Naive thymus-derived CD4-positive, alpha-beta T cell (primary cell): ENCODE measurements around the gene RNF126. TPM values are rescaled to one million over a fixed set of nuclear protein-coding genes. Genes with fewer than 3 reads are reported as not detected.
"Not testable (repeated sequence)": the region's sequence is repeated elsewhere in the genome, so short reads cannot be mapped to it uniquely, and the experiment has no call there.

Experiments
- ATAC-seq: fragments of 150-1000 bp; cut with Tn5 transposase; 2 replicates; pipeline ENCODE4 v1.10.0; 2021; ENCODE audit warnings: mild to moderate bottlenecking, moderate library complexity
- CTCF ChIA-PET: fragments of 350-600 bp; sonication (Branson Sonifier 250); formaldehyde crosslinking; loops from one replicate; lab custom pipeline; 2021; ENCODE audit warnings: antibody characterized with exemption; lab: Charles Lee
- POLR2A ChIA-PET: fragments of 350-600 bp; sonication (Branson Sonifier 250); formaldehyde crosslinking; loops from one replicate; lab custom pipeline; 2021; ENCODE audit warnings: antibody characterized with exemption, inconsistent platforms; lab: Charles Lee
- DNase-seq, 9 donors: peaks; one replicate each; pipeline versions ENCODE4 v3.0.0 to v3.0.0-alpha.2; 2020 to 2022; ENCODE audit warnings: mixed read lengths in 1 of 9
- H3K27ac ChIP-seq: one replicate; pipeline ENCODE4 v1.7.0; 2013; ENCODE audit warnings: mild to moderate bottlenecking, low read depth, low read length, moderate library complexity
- H3K27me3 ChIP-seq, 2 donors: one replicate each; pipeline ENCODE4 v1.7.0; 2013; ENCODE audit warnings: low read length in 2 of 2, mild to moderate bottlenecking in 2 of 2, moderate library complexity in 2 of 2; ENCODE audit not compliant: control insufficient read depth in 2 of 2, insufficient read depth in 2 of 2
- H3K36me3 ChIP-seq, 3 experiments: 1 replicate in 2 of 3; 2 replicates in 1 of 3; pipeline ENCODE4 v1.7.0; 2013; ENCODE audit warnings: low read length in 3 of 3, mild to moderate bottlenecking in 3 of 3, moderate library complexity in 1 of 3; ENCODE audit not compliant: insufficient read depth in 3 of 3, control insufficient read depth in 2 of 3
- H3K4me1 ChIP-seq, 2 donors: one replicate each; pipeline ENCODE4 v1.7.0; 2013; ENCODE audit warnings: low read length in 2 of 2, mild to moderate bottlenecking in 2 of 2, moderate library complexity in 1 of 2; ENCODE audit not compliant: control insufficient read depth in 2 of 2, insufficient read depth in 2 of 2
- H3K4me3 ChIP-seq: 2 replicates; pipeline ENCODE4 v1.7.0; 2013; ENCODE audit warnings: mild to moderate bottlenecking, low read length
- H3K9me3 ChIP-seq, 3 experiments: 1 replicate in 2 of 3; 2 replicates in 1 of 3; pipeline ENCODE4 v1.7.0; 2013; ENCODE audit warnings: low read length in 3 of 3; ENCODE audit not compliant: control insufficient read depth in 2 of 3
- H3K27ac Mint-ChIP-seq, 9 donors: one replicate each; pipeline ENCODE4 v1.8.0; 2020 to 2022; ENCODE audit warnings: mixed read lengths in 9 of 9, mild to moderate bottlenecking in 8 of 9, moderate library complexity in 5 of 9, inconsistent platforms in 2 of 9
- H3K27me3 Mint-ChIP-seq, 5 donors: one replicate each; pipeline ENCODE4 v1.8.0; 2021 to 2022; ENCODE audit warnings: mixed read lengths in 5 of 5, mild to moderate bottlenecking in 1 of 5
- H3K36me3 Mint-ChIP-seq, 5 donors: one replicate each; pipeline ENCODE4 v1.8.0; 2020 to 2022; ENCODE audit warnings: mixed read lengths in 5 of 5, mild to moderate bottlenecking in 3 of 5, inconsistent platforms in 1 of 5
- H3K4me1 Mint-ChIP-seq, 7 donors: one replicate each; pipeline ENCODE4 v1.8.0; 2020 to 2022; ENCODE audit warnings: mixed read lengths in 7 of 7, mild to moderate bottlenecking in 3 of 7, inconsistent platforms in 1 of 7
- H3K4me3 Mint-ChIP-seq, 10 donors: one replicate each; pipeline ENCODE4 v1.8.0; 2020 to 2022; ENCODE audit warnings: mild to moderate bottlenecking in 10 of 10, mixed read lengths in 10 of 10, moderate library complexity in 6 of 10, inconsistent platforms in 2 of 10
- H3K9me3 Mint-ChIP-seq, 11 donors: one replicate each; pipeline ENCODE4 v1.8.0; 2020 to 2022; ENCODE audit warnings: mixed read lengths in 11 of 11, mild to moderate bottlenecking in 4 of 11, inconsistent platforms in 1 of 11, moderate library complexity in 1 of 11
- intact Hi-C, 2 donors: fragments of 100-400 bp; cut with micrococcal nuclease; formaldehyde crosslinking; loops; one replicate each; pipeline ENCODE4 v1.15.1; 2023
- polyA plus RNA-seq, 2 donors: library from polyadenylated mRNA; unstranded; fragments of 300-500 nt; fragmentation: Illumina TruSeq; gene quantifications; one replicate each; pipeline ENCODE4 v1.2.3, GENCODE V29; 2021
- total RNA-seq, 6 experiments: library from RNA in 5 of 6; stranded (reverse) in 5 of 6; gene quantifications; 1 replicate in 5 of 6; 2 replicates in 1 of 6; pipeline ENCODE4 v1.2.3 and lab custom pipeline; 2021 to 2026

Gene RNF126
- total and polyA plus RNA-seq, 7 experiments from 2014 or later: 55.3 to 110 (median 96.0) TPM

- Histone ChIP-seq H3K27ac (no peak within 1 kb of the TSS), H3K4me3 (no peak within 1 kb of the TSS), H3K27me3 (peaks cover 0 to 5% of the 10 kb centered on the region in 2 donors), H3K36me3 (no peaks in the 10 kb centered on the region), H3K4me1 (peaks cover 0 to 6% of the 10 kb centered on the region in 2 donors), H3K9me3 (peaks cover 0 to 3% (median 0%) of the 10 kb centered on the region in 3 experiments)
- Mint-ChIP-seq H3K27ac (no peak within 1 kb of the TSS), H3K9me3 (peaks cover 0 to 4% (median 0%) of the 10 kb centered on the region in 11 donors), H3K4me3 (peak within 1 kb of the TSS in 9 of 10 donors; percentile 12 to 73 (median 51)), H3K27me3 (peaks cover 11 to 26% (median 16%) of the 10 kb centered on the region in 5 donors), H3K36me3 (no peaks in the 10 kb centered on the region), H3K4me1 (peaks cover 0 to 14% (median 4%) of the 10 kb centered on the region in 7 donors)
- ChIA-PET POLR2A (no interaction called here), CTCF (no interaction called here)
- ATAC-seq: no peak
- intact Hi-C loops: no loop called here
- no peak for DNase-seq
Observed at GRCh38 chr19:708154-709143, 45.4 kb upstream of the RNF126 start, which contains the start of gene PALM. Gene PALM (plus strand): TSS chr19:708935. CDS start chr19:709147, 212 bp downstream.

GRCh38 chr19:704447-704741 is 41.4 kb upstream of the RNF126 start:
- Mint-ChIP-seq H3K9me3 (peaks cover 0 to 5% (median 0%) of the 10 kb centered on the region in 11 donors), H3K4me1 (peaks cover 0 to 20% (median 12%) of the 10 kb centered on the region in 7 donors), H3K4me3 (peak overlapping the region in 4 of 10 donors; percentile 27 to 79 (median 50)), H3K27me3 (peaks cover 5 to 27% (median 9%) of the 10 kb centered on the region in 5 donors), H3K36me3 (peaks cover 0 to 3% (median 0%) of the 10 kb centered on the region in 5 donors), H3K27ac (no peak overlapping the region)
- ChIA-PET CTCF (no interaction called here), POLR2A (no interaction called here)
- H3K9me3 ChIP-seq: peaks cover 0 to 3% (median 0%) of the 10 kb centered on the region in 3 experiments
- no peak overlapping the region for H3K27ac ChIP-seq
- peak overlapping the region; percentile 13 for H3K4me3 ChIP-seq
- DNase-seq (no peak), ATAC-seq (no peak)
- intact Hi-C loops: loop anchor here in 1 of 2 donors (1.0 kb wide), 1 partner anchor 24 kb away; no protein-coding TSS in a partner anchor
- H3K27me3 ChIP-seq: peaks cover 0 to 5% of the 10 kb centered on the region in 2 donors
- H3K4me1 ChIP-seq: peaks cover 0 to 6% of the 10 kb centered on the region in 2 donors
- H3K36me3 ChIP-seq: no peaks in the 10 kb centered on the region

GRCh38 chr19:703651-704446 is 40.8 kb upstream of the RNF126 start:
- peaks cover 0 to 6% of the 10 kb centered on the region in 2 donors for H3K4me1 ChIP-seq
- ATAC-seq: peak; percentile 93
- H3K9me3 ChIP-seq: peaks cover 0 to 3% (median 0%) of the 10 kb centered on the region in 3 experiments
- peak overlapping the region; percentile 13 for H3K4me3 ChIP-seq
- no peaks in the 10 kb centered on the region for H3K36me3 ChIP-seq
- Mint-ChIP-seq H3K9me3 (peaks cover 0 to 5% (median 0%) of the 10 kb centered on the region in 11 donors), H3K36me3 (peaks cover 0 to 3% (median 0%) of the 10 kb centered on the region in 5 donors), H3K4me1 (peaks cover 0 to 20% (median 12%) of the 10 kb centered on the region in 7 donors), H3K4me3 (peak overlapping the region in 7 of 10 donors; percentile 17 to 79 (median 42)), H3K27me3 (peaks cover 5 to 27% (median 9%) of the 10 kb centered on the region in 5 donors), H3K27ac (peak overlapping the region in 1 of 9 donors; percentile 3)
- peak; percentile 42 to 73 (median 50) for DNase-seq
- POLR2A ChIA-PET: no interaction called here
- CTCF ChIA-PET: no interaction called here
- H3K27me3 ChIP-seq: peaks cover 0 to 5% of the 10 kb centered on the region in 2 donors
- intact Hi-C loops: loop anchor here (1.0 kb wide), 1 partner anchor 24 kb away; no protein-coding TSS in a partner anchor
- H3K27ac ChIP-seq: no peak overlapping the region

GRCh38 chr19:703329-703650 is 40.3 kb upstream of the RNF126 start:
- no peak overlapping the region for H3K27ac ChIP-seq
- H3K4me3 Mint-ChIP-seq: peak overlapping the region in 7 of 10 donors; percentile 5 to 79 (median 42)
- peaks cover 0 to 5% (median 0%) of the 10 kb centered on the region in 11 donors for H3K9me3 Mint-ChIP-seq
- no peak for ATAC-seq
- peaks cover 0 to 6% of the 10 kb centered on the region in 2 donors for H3K4me1 ChIP-seq
- DNase-seq: no peak
- H3K4me3 ChIP-seq: no peak overlapping the region
- CTCF ChIA-PET: no interaction called here
- POLR2A ChIA-PET: no interaction called here
- H3K36me3 Mint-ChIP-seq: peaks cover 0 to 3% (median 0%) of the 10 kb centered on the region in 5 donors
- no peaks in the 10 kb centered on the region for H3K36me3 ChIP-seq
- H3K27ac Mint-ChIP-seq: peak overlapping the region in 4 of 9 donors; percentile 3 to 78 (median 30)
- peaks cover 0 to 20% (median 12%) of the 10 kb centered on the region in 7 donors for H3K4me1 Mint-ChIP-seq
- peaks cover 0 to 3% (median 0%) of the 10 kb centered on the region in 3 experiments for H3K9me3 ChIP-seq
- H3K27me3 ChIP-seq: peaks cover 0 to 5% of the 10 kb centered on the region in 2 donors
- peaks cover 7 to 27% (median 9%) of the 10 kb centered on the region in 5 donors for H3K27me3 Mint-ChIP-seq
- intact Hi-C loops: loop anchor here in 1 of 2 donors (1.0 kb wide), 1 partner anchor 23 kb away; no protein-coding TSS in a partner anchor

- H3K4me3 ChIP-seq, POLR2A ChIA-PET, H3K27me3 ChIP-seq, H3K36me3 ChIP-seq, H3K9me3 Mint-ChIP-seq, DNase-seq, H3K4me1 ChIP-seq, H3K36me3 Mint-ChIP-seq, H3K27ac ChIP-seq, CTCF ChIA-PET, ATAC-seq, H3K9me3 ChIP-seq: not testable (repeated sequence)
- Mint-ChIP-seq H3K27me3 (peaks cover 4 to 24% (median 9%) of the 10 kb centered on the region in 5 donors), H3K4me3 (peak overlapping the region in 8 of 10 donors; percentile 3 to 79 (median 43)), H3K4me1 (peaks cover 0 to 19% (median 11%) of the 10 kb centered on the region in 7 donors), H3K27ac (peak overlapping the region in 1 of 9 donors; percentile 13)
- intact Hi-C loops: loop anchor here in 1 of 2 donors (1.0 kb wide), 1 partner anchor 23 kb away; no protein-coding TSS in a partner anchor
Observed at GRCh38 chr19:702847-703246, 39.8 kb upstream of the RNF126 start.

- DNase-seq, H3K4me3 Mint-ChIP-seq, CTCF ChIA-PET, H3K4me1 ChIP-seq, H3K36me3 Mint-ChIP-seq, ATAC-seq, H3K9me3 Mint-ChIP-seq, H3K9me3 ChIP-seq, POLR2A ChIA-PET, H3K27ac ChIP-seq, H3K36me3 ChIP-seq, H3K4me3 ChIP-seq, H3K27me3 ChIP-seq, H3K27ac Mint-ChIP-seq, intact Hi-C loops: not testable (repeated sequence)
- peaks cover 0 to 33% (median 23%) of the 10 kb centered on the region in 5 donors for H3K27me3 Mint-ChIP-seq
- peaks cover 0 to 16% (median 11%) of the 10 kb centered on the region in 7 donors for H3K4me1 Mint-ChIP-seq
Observed at GRCh38 chr19:699885-700284, 36.9 kb upstream of the RNF126 start.
